GM12878 (cell line): ENCODE data around the gene ANKRD53. TPM values are rescaled to one million over a fixed set of nuclear protein-coding genes. Genes with fewer than 3 reads are reported as not detected.

Experiments
- ATAC-seq: fragments of 200-7000 bp; cut with Tn5 transposase; 3 replicates; pipeline ENCODE4 v1.9.1; 2020; ENCODE audit warnings: mild to moderate bottlenecking, moderate library complexity
- BruUV-seq: library from RNA; stranded (reverse); fragments of 400-500 nt; replicated peaks from 2 replicates; lab custom pipeline; 2021; lab: Mats Ljungman, UMichigan
- CTCF ChIA-PET: fragments of 300-600 bp; sonication (Branson Sonifier 250); formaldehyde crosslinking; extraction: SDS; loops from one replicate; lab custom pipeline; 2021; ENCODE audit warnings: inconsistent platforms; lab: Yijun Ruan, JAX
- POLR2A ChIA-PET: fragments of 350-600 bp; formaldehyde crosslinking; extraction: SDS; loops from one replicate; lab custom pipeline; 2021; ENCODE audit warnings: inconsistent platforms; lab: Charles Lee
- RAD21 ChIA-PET: fragments of 300-600 bp; sonication (Branson Sonifier 250); formaldehyde crosslinking; loops from one replicate; lab custom pipeline; 2023; ENCODE audit warnings: antibody characterized with exemption; ENCODE audit not compliant: unreplicated experiment; lab: Charles Lee
- SMC1A ChIA-PET: fragments of 300-600 bp; sonication (Branson Sonifier 250); formaldehyde crosslinking; loops from one replicate; lab custom pipeline; 2023; ENCODE audit not compliant: unreplicated experiment, uncharacterized antibody; lab: Charles Lee
- DNase-seq: peaks from one replicate; pipeline ENCODE4 v3.0.0-alpha.2; 2011; ENCODE audit warnings: low read depth, low spot score
- FAIRE-seq: peaks from 3 replicates; lab custom pipeline; 2011; peaks lifted over from hg19 to GRCh38; lab: Jason Lieb, UNC
- H2AFZ ChIP-seq: 2 replicates; pipeline ENCODE4 v1.6.0; 2011; ENCODE audit warnings: low read depth, low read length, control low read depth; ENCODE audit not compliant: control insufficient read depth
- H3K27ac ChIP-seq: 2 replicates; pipeline ENCODE4 v1.5.1; 2011; ENCODE audit warnings: control low read depth; ENCODE audit not compliant: control insufficient read depth, insufficient read depth
- H3K27me3 ChIP-seq, 2 experiments: replicated peaks in 1 of 2; 2 replicates each; pipeline versions ENCODE4 v1.6.0 to v1.6.1; 2011; ENCODE audit warnings: low read length in 1 of 2; ENCODE audit not compliant: control insufficient read depth in 2 of 2, insufficient read depth in 2 of 2
- H3K36me3 ChIP-seq, 2 experiments: 2 replicates each; pipeline ENCODE4 v1.5.1; 2011; ENCODE audit warnings: low read length in 1 of 2; ENCODE audit not compliant: control insufficient read depth in 2 of 2, insufficient read depth in 2 of 2
- H3K4me1 ChIP-seq: 2 replicates; pipeline ENCODE4 v1.6.1; 2011; ENCODE audit warnings: mild to moderate bottlenecking, low read length, moderate library complexity, mixed read lengths; ENCODE audit not compliant: control insufficient read depth, insufficient read depth
- H3K4me2 ChIP-seq: 2 replicates; pipeline ENCODE4 v1.6.0; 2011; ENCODE audit warnings: control low read depth; ENCODE audit not compliant: control insufficient read depth, insufficient read depth
- H3K4me3 ChIP-seq: fragments of 200-600 bp; sonication (generic); 2 replicates; pipeline ENCODE4 v1.5.1; 2016
- H3K79me2 ChIP-seq: 2 replicates; pipeline ENCODE4 v1.6.0; 2011; ENCODE audit warnings: low read length; ENCODE audit not compliant: control insufficient read depth, insufficient read depth
- H3K9ac ChIP-seq: 2 replicates; pipeline ENCODE4 v1.8.0; 2011; ENCODE audit warnings: low read length, control low read depth, mixed read lengths; ENCODE audit not compliant: control insufficient read depth, insufficient read depth
- H3K9me3 ChIP-seq: replicated peaks from 3 replicates; pipeline ENCODE4 v1.5.1; 2011; ENCODE audit warnings: mild to moderate bottlenecking, low read length; ENCODE audit not compliant: control insufficient read depth, insufficient read depth
- H4K20me1 ChIP-seq: 2 replicates; pipeline ENCODE4 v1.6.0; 2011; ENCODE audit not compliant: control insufficient read depth, insufficient read depth
- BRCA1 ChIP-seq: IDR thresholded peaks from 2 replicates; pipeline ENCODE4 v1.6.1; 2011; ENCODE audit warnings: low read depth, low read length, improper control_type of control experiment
- CHD2 ChIP-seq: IDR thresholded peaks from 2 replicates; pipeline ENCODE4 v1.6.1; 2011; ENCODE audit warnings: low read depth, low read length, improper control_type of control experiment, borderline replicate concordance
- NR2F1 ChIP-seq: fragments of 450-650 bp; conservative IDR thresholded peaks from 2 replicates; pipeline ENCODE4 v1.6.1; 2017; ENCODE audit warnings: mild to moderate bottlenecking
- TARDBP ChIP-seq: IDR thresholded peaks from 2 replicates; pipeline ENCODE4 v1.6.1; 2016; ENCODE audit warnings: borderline replicate concordance
- WGBS: methylation state at CpG from one replicate; pipeline ENCODE4 v1.1.6; 2016; ENCODE audit warnings: low lambda C conversion rate; ENCODE audit not compliant: insufficient replicate concordance, insufficient coverage; ENCODE audit errors: missing lambda C conversion rate; 5-methylcytosine and 5-hydroxymethylcytosine counted together
- in situ Hi-C: fragments of 300-500 bp; cut with MboI; formaldehyde crosslinking; loops from 9 replicates; pipeline ENCODE4 v1.14.3; 2018; ENCODE audit warnings: mixed read lengths
- intact Hi-C: fragments of 100-400 bp; cut with micrococcal nuclease; formaldehyde crosslinking; loops from one replicate; pipeline ENCODE4 v1.14.2; 2022; ENCODE audit not compliant: unreplicated experiment
- polyA plus RNA-seq, 11 experiments: library from polyadenylated mRNA; depleted of rRNA in 4 of 11; unstranded in 6 of 11; stranded (reverse) in 5 of 11; fragments of >200 nt; fragmentation: Nextera tagmentation in 4 of 11; fragmentation: Illumina TruSeq in 1 of 11; extraction: Ambion mirVana in 4 of 11; extraction: Trizol in 1 of 11; gene quantifications; 1 replicate in 1 of 11; 2 replicates in 10 of 11; pipeline versions ENCODE4 v1.2.1 to v1.2.3, GENCODE V29; 2011 to 2016; ENCODE audit warnings: inconsistent platforms in 2 of 11, missing spikeins in 2 of 11, low read depth in 1 of 11
- total RNA-seq, 4 experiments: library from RNA; depleted of rRNA in 3 of 4; stranded (reverse); fragments of >200 nt in 3 of 4; fragmentation: Illumina TruSeq in 1 of 4; extraction: Trizol in 1 of 4; gene quantifications; 2 replicates each; pipeline versions ENCODE4 v1.2.1 to v1.2.3, GENCODE V29; 2013 to 2021
- TF ChIP-seq, protein P1 (sequence below): fragments of 450-650 bp; IDR thresholded peaks from 2 replicates; pipeline ENCODE4 v1.6.1; 2016; ENCODE audit warnings: mild to moderate bottlenecking, moderate library complexity, borderline replicate concordance

Gene ANKRD53
- total and polyA plus RNA-seq, 10 of the 15 experiments (the other 5 are each of a cell fraction or from before 2014, with no cell fraction given): 0.04 TPM; not detected in 8

DNA sequence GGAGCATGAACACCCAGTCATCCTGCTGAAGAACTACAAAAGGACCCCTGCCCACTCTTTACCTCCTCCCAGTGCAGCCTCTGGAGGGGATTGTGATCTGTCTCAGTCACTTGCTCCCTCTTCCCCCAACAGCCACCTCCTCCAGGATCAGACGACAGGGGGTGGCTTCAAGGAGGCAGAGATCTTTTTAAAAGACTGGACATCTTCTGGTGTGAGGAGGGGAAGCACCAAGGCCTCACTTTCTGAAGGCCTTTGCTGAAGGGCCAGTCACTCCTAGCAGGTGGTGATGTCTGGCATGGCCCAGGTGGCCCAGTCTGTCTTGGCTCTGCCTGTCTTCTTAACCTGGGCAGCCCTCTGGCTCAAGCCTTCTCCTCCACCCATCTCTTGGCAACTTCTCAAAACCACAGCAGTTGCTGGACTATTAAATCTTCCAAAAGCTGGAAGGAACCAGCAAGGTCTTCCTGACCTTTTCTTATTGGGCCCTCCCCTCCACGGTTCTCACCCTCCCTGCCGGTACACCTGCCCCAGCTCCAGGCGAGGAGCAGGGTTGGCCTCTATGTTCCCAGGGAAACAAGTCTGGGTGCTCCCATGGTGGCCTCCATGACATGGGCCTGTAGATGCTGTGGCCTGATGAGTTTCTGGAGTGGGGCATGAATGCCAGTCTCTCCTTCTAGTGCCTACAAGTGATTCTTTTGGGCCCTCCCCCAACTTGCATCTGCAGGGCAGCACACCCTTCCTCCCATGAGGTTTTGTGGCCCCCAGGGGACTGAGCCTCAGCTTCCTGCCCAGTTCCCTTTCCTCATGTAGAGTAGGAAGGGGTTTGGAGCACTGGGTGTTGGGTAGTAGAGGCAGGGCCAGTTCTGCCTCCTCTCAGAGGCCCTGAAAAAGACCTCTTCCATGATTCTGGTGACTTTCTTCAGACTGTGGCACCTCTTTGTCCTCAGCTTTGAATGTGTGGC lies 47.8 kb upstream of the ANKRD53 start:
- WGBS: 7% methylated on average over 4 of the region's 4 CpGs
- ChIA-PET RAD21 (no interaction called here), POLR2A (no interaction called here), SMC1A (no interaction called here), CTCF (no interaction called here)
- in situ Hi-C loops (no loop called here), intact Hi-C loops (no loop called here)
- BruUV-seq: no TSS peak
- Histone ChIP-seq H3K9me3 (no peaks in the 10 kb centered on the region), H3K36me3 (no peaks in the 10 kb centered on the region), H3K27ac (no peak overlapping the region), H3K4me3 (no peak overlapping the region), H2AFZ (no peak overlapping the region), H3K4me2 (no peak overlapping the region), H3K27me3 (peaks cover 0 to 1% of the 10 kb centered on the region in 2 experiments; a peak in 1 of 4 replicates), H3K4me1 (no peaks in the 10 kb centered on the region), H3K9ac (no peak overlapping the region), H4K20me1 (no peaks in the 10 kb centered on the region; the same call in 1 of the 2 replicates), H3K79me2 (no peaks in the 10 kb centered on the region)
- DNase-seq (no peak), FAIRE-seq (no peak), ATAC-seq (no peak)
- TF ChIP-seq, protein P1, sequence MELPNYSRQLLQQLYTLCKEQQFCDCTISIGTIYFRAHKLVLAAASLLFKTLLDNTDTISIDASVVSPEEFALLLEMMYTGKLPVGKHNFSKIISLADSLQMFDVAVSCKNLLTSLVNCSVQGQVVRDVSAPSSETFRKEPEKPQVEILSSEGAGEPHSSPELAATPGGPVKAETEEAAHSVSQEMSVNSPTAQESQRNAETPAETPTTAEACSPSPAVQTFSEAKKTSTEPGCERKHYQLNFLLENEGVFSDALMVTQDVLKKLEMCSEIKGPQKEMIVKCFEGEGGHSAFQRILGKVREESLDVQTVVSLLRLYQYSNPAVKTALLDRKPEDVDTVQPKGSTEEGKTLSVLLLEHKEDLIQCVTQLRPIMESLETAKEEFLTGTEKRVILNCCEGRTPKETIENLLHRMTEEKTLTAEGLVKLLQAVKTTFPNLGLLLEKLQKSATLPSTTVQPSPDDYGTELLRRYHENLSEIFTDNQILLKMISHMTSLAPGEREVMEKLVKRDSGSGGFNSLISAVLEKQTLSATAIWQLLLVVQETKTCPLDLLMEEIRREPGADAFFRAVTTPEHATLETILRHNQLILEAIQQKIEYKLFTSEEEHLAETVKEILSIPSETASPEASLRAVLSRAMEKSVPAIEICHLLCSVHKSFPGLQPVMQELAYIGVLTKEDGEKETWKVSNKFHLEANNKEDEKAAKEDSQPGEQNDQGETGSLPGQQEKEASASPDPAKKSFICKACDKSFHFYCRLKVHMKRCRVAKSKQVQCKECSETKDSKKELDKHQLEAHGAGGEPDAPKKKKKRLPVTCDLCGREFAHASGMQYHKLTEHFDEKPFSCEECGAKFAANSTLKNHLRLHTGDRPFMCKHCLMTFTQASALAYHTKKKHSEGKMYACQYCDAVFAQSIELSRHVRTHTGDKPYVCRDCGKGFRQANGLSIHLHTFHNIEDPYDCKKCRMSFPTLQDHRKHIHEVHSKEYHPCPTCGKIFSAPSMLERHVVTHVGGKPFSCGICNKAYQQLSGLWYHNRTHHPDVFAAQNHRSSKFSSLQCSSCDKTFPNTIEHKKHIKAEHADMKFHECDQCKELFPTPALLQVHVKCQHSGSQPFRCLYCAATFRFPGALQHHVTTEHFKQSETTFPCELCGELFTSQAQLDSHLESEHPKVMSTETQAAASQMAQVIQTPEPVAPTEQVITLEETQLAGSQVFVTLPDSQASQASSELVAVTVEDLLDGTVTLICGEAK: no peak
- TF ChIP-seq CHD2 (no peak), BRCA1 (no peak), NR2F1 (no peak), TARDBP (no peak)
